ENCODE measurements around the gene P2RX2.
A peak's percentile ranks its signal among the peaks of the same experiment; 100 is the strongest.
"Not testable (repeated sequence)": the region's sequence is repeated elsewhere in the genome, so short reads cannot be mapped to it uniquely, and the experiment has no call there.

The P2RX2 gene

GRCh38 chr12:132592282-132592970 is 26.1 kb upstream of the P2RX2 start:
- ATAC-seq (no peak), DNase-seq (ENCODE audit: low spot score in 2 of 2) (no peak)
- Mint-ChIP-seq H3K4me1 (peaks cover 11% of the 10 kb centered on the region), H3K9me3 (peaks cover 4% of the 10 kb centered on the region), H3K4me3 (no peak overlapping the region), H3K36me3 (peaks cover 2% of the 10 kb centered on the region), H3K27ac (no peak overlapping the region)

- H3K9me3 Mint-ChIP-seq: peaks cover 4% of the 10 kb centered on the region
- H3K4me3 Mint-ChIP-seq: no peak overlapping the region
Observed at GRCh38 chr12:132593071-132593470, 25.5 kb upstream of the P2RX2 start.

GRCh38 chr12:132593521-132593920 is 25.1 kb upstream of the P2RX2 start:
- Mint-ChIP-seq H3K9me3 (peaks cover 4% of the 10 kb centered on the region), H3K36me3 (peaks cover 5% of the 10 kb centered on the region), H3K27ac (no peak overlapping the region), H3K4me1 (peaks cover 19% of the 10 kb centered on the region), H3K4me3 (no peak overlapping the region)
- ATAC-seq (no peak), DNase-seq (ENCODE audit: low spot score in 2 of 2) (no peak)

More at GRCh38 chr12:132593071-132593470, 25.5 kb upstream of the P2RX2 start:
- ATAC-seq: no peak
- Mint-ChIP-seq H3K36me3 (peaks cover 5% of the 10 kb centered on the region), H3K27ac (no peak overlapping the region), H3K4me1 (peaks cover 17% of the 10 kb centered on the region)
- no peak for DNase-seq (ENCODE audit: low spot score in 2 of 2)

GRCh38 chr12:132593938-132594358 is 24.6 kb upstream of the P2RX2 start:
- Mint-ChIP-seq H3K27ac (no peak overlapping the region), H3K4me1 (peaks cover 23% of the 10 kb centered on the region), H3K9me3 (peaks cover 2% of the 10 kb centered on the region), H3K36me3 (peaks cover 5% of the 10 kb centered on the region), H3K4me3 (no peak overlapping the region)
- no peak for DNase-seq (ENCODE audit: low spot score in 2 of 2)
- ATAC-seq: peak; percentile 72

GRCh38 chr12:132595183-132595582 is 23.4 kb upstream of the P2RX2 start:
- ATAC-seq (no peak), DNase-seq (ENCODE audit: low spot score in 2 of 2) (no peak)
- H3K9me3 Mint-ChIP-seq: no peaks in the 10 kb centered on the region
- H3K36me3 Mint-ChIP-seq: peaks cover 5% of the 10 kb centered on the region
- peaks cover 24% of the 10 kb centered on the region for H3K4me1 Mint-ChIP-seq
- H3K4me3 Mint-ChIP-seq: no peak overlapping the region
- no peak overlapping the region for H3K27ac Mint-ChIP-seq

- DNase-seq (ENCODE audit: low spot score in 2 of 2): no peak
- Mint-ChIP-seq H3K9me3 (no peaks in the 10 kb centered on the region), H3K4me1 (peaks cover 32% of the 10 kb centered on the region), H3K4me3 (no peak overlapping the region), H3K36me3 (peaks cover 5% of the 10 kb centered on the region), H3K27ac (no peak overlapping the region)
- no peak for ATAC-seq
Observed at GRCh38 chr12:132596016-132596415, 22.6 kb upstream of the P2RX2 start.

GRCh38 chr12:132597333-132598316 is 21.0 kb upstream of the P2RX2 start:
- peaks cover 34% of the 10 kb centered on the region for H3K4me1 Mint-ChIP-seq
- H3K27ac Mint-ChIP-seq: peak overlapping the region; percentile 12
- peaks cover 5% of the 10 kb centered on the region for H3K36me3 Mint-ChIP-seq
- DNase-seq (ENCODE audit: low spot score in 2 of 2): no peak
- peak; percentile 47 for ATAC-seq
- H3K4me3 Mint-ChIP-seq: peak overlapping the region; percentile 79
- no peaks in the 10 kb centered on the region for H3K9me3 Mint-ChIP-seq

GRCh38 chr12:132599502-132599901 is 19.1 kb upstream of the P2RX2 start:
- DNase-seq (ENCODE audit: low spot score in 2 of 2); ATAC-seq; H3K36me3 Mint-ChIP-seq; H3K9me3 Mint-ChIP-seq; H3K27ac Mint-ChIP-seq: not testable (repeated sequence)
- H3K4me1 Mint-ChIP-seq: peaks cover 28% of the 10 kb centered on the region
- H3K4me3 Mint-ChIP-seq: peak overlapping the region; percentile 79

- no peaks in the 10 kb centered on the region for H3K9me3 Mint-ChIP-seq
Observed at GRCh38 chr12:132600048-132601032, 18.2 kb upstream of the P2RX2 start.

GRCh38 chr12:132601171-132601883 is 17.2 kb upstream of the P2RX2 start:
- peaks cover 5% of the 10 kb centered on the region for H3K36me3 Mint-ChIP-seq
- H3K4me1 Mint-ChIP-seq: peaks cover 28% of the 10 kb centered on the region
- no peaks in the 10 kb centered on the region for H3K9me3 Mint-ChIP-seq
- ATAC-seq (no peak), DNase-seq (ENCODE audit: low spot score in 2 of 2) (no peak)
- H3K27ac Mint-ChIP-seq: no peak overlapping the region
- peak overlapping the region; percentile 79 for H3K4me3 Mint-ChIP-seq

More at GRCh38 chr12:132600048-132601032, 18.2 kb upstream of the P2RX2 start:
- Mint-ChIP-seq H3K4me3 (peak overlapping the region; percentile 79), H3K27ac (no peak overlapping the region), H3K4me1 (peaks cover 28% of the 10 kb centered on the region), H3K36me3 (peaks cover 5% of the 10 kb centered on the region)
- peak in 1 of 2 donors; percentile 59 for DNase-seq (ENCODE audit: low spot score in 2 of 2)
- peak; percentile 57 for ATAC-seq

- H3K9me3 Mint-ChIP-seq: no peaks in the 10 kb centered on the region
- H3K4me3 Mint-ChIP-seq: no peak overlapping the region
- peaks cover 30% of the 10 kb centered on the region for H3K4me1 Mint-ChIP-seq
- ATAC-seq (no peak), DNase-seq (ENCODE audit: low spot score in 2 of 2) (no peak)
- H3K36me3 Mint-ChIP-seq: no peaks in the 10 kb centered on the region
- no peak overlapping the region for H3K27ac Mint-ChIP-seq
Observed at GRCh38 chr12:132602572-132603239, 15.9 kb upstream of the P2RX2 start.

- Mint-ChIP-seq H3K36me3 (no peaks in the 10 kb centered on the region), H3K4me3 (no peak overlapping the region), H3K27ac (no peak overlapping the region), H3K4me1 (peaks cover 34% of the 10 kb centered on the region), H3K9me3 (no peaks in the 10 kb centered on the region)
- ATAC-seq (no peak), DNase-seq (ENCODE audit: low spot score in 2 of 2) (no peak)
Observed at GRCh38 chr12:132603240-132604150, 15.1 kb upstream of the P2RX2 start.

GRCh38 chr12:132604151-132604618 is 14.4 kb upstream of the P2RX2 start:
- Mint-ChIP-seq H3K36me3 (no peaks in the 10 kb centered on the region), H3K9me3 (no peaks in the 10 kb centered on the region), H3K4me3 (no peak overlapping the region), H3K4me1 (peaks cover 30% of the 10 kb centered on the region), H3K27ac (no peak overlapping the region)
- DNase-seq (ENCODE audit: low spot score in 2 of 2) (no peak), ATAC-seq (no peak)

Data from stimulated activated effector memory CD8-positive, alpha-beta T cell treated with anti-CD3 and anti-CD28 coated beads, Interleukin-12 subunit alpha, Interleukin-12 subunit beta, amount 100 ng/mL, for 72 hours (primary cell).